Suprapubic skin (tissue), 4 donors: Measurements from ENCODE around the gene POLRMT.

Experiments
- CTCF ChIP-seq, 2 donors: fragments of 200-600 bp in 1 of 2; fragments of 450-650 bp in 1 of 2; sonication (generic) in 1 of 2; IDR thresholded peaks; one replicate each; pipeline ENCODE4 v1.5.1; 2016 to 2019; ENCODE audit warnings: antibody characterized with exemption in 2 of 2, mild to moderate bottlenecking in 1 of 2, moderate library complexity in 1 of 2
- EP300 ChIP-seq: sonication (generic); formaldehyde crosslinking; IDR thresholded peaks from one replicate; pipeline ENCODE4 v1.6.1; 2017; ENCODE audit warnings: antibody characterized with exemption
- POLR2A ChIP-seq, 2 donors: fragments of 450-650 bp; IDR thresholded peaks; one replicate each; pipeline ENCODE4 v1.6.1; 2017; ENCODE audit warnings: antibody characterized with exemption in 2 of 2, mild to moderate bottlenecking in 2 of 2, moderate library complexity in 2 of 2
- POLR2AphosphoS5 ChIP-seq, 3 donors: sonication (generic); formaldehyde crosslinking; IDR thresholded peaks; one replicate each; pipeline ENCODE4 v1.6.1; 2017; ENCODE audit warnings: antibody characterized with exemption in 3 of 3

DNA sequence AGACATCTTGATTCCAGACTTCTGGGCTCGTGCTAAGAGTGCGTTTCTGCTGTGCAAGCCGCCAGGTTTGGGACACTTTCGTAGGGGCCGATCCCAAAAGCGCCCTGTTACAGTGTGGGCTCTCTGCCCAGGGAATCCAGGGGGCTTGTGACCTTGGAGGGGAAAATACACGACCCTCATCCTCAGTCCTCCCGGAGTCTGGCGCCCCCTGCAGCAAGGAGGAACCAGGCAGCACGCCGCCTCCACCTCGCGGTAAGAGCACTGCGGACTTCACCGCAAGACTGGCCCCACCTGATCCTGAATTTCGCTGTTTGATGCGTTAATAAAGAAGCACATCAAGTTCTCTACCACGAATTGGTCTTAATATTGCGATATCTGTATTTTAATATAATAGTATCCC lies 5.2 kb downstream of the POLRMT start:
- TF ChIP-seq CTCF (IDR thresholded peaks at IDR 0.05) (peak in 1 of 2 donors; percentile 13), POLR2AphosphoS5 (IDR thresholded peaks at IDR 0.05) (no peak), POLR2A (IDR thresholded peaks at IDR 0.05) (no peak), EP300 (no peak)
